ENCODE data around the gene MOB3A.

DNA sequence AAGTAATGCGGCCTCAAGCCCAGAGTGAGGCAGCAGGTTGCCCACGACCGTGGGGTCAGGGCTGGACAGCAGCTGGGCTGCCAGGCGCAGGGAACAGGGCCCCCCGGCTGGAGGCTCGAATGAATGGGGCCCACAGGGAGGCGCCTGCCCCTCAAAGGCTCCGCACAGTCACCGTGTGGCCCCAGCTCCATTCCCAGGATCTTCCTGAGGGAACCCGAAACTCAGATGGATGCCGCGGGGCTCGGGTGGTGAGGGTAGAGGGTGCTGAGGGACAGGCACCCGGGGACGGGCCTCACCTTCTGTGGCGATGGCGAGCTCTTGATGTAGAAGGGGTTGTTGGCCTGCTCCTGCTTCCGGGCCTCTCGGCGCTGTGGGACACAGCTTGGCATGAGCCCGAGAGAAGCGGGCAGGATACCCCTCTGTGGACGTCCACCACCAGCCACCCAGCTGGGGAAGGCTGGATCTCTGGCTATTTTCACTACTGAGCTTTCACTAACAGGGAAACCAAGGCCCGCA, 19.8 kb upstream of the MOB3A start:
- no peak for TF ChIP-seq GATA2 (IDR thresholded peaks at IDR 0.05; ENCODE audit: low read depth, low read length)
- TF ChIP-seq GATA3 (IDR thresholded peaks at IDR 0.05; ENCODE audit: low read depth, low read length) = no peak

All from SH-SY5Y (cell line).